AG10803 (cell line): ENCODE results near the gene CACNA1I.

Experiments used
- DNase-seq: peaks from one replicate; pipeline ENCODE4 v3.0.0; 2010; ENCODE audit warnings: low read depth
- H3K4me3 ChIP-seq: 2 replicates; pipeline ENCODE4 v1.5.1; 2011; ENCODE audit warnings: mild to moderate bottlenecking, low read length, control low read depth
- TF ChIP-seq, protein P1 (sequence below): conservative IDR thresholded peaks from 2 replicates; pipeline ENCODE4 v1.5.1; 2011; ENCODE audit warnings: mild to moderate bottlenecking, low read length, control low read depth, inconsistent platforms

The CACNA1I gene

DNA sequence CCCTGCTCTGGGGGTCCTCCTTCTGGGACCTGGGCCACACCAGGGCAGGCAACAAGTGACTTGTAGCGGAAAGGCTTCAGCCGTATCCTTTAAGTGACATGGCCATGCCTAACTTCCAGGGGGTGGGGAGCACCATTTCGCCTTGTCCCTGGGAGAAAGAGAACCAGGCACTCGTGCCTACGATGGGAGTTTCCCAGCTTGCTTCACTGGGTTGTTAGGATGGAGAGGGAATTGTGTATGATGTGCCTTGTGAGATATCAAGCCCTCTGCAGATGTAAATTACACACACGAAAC lies 151.4 kb downstream of the CACNA1I start:
- TF ChIP-seq, protein P1, sequence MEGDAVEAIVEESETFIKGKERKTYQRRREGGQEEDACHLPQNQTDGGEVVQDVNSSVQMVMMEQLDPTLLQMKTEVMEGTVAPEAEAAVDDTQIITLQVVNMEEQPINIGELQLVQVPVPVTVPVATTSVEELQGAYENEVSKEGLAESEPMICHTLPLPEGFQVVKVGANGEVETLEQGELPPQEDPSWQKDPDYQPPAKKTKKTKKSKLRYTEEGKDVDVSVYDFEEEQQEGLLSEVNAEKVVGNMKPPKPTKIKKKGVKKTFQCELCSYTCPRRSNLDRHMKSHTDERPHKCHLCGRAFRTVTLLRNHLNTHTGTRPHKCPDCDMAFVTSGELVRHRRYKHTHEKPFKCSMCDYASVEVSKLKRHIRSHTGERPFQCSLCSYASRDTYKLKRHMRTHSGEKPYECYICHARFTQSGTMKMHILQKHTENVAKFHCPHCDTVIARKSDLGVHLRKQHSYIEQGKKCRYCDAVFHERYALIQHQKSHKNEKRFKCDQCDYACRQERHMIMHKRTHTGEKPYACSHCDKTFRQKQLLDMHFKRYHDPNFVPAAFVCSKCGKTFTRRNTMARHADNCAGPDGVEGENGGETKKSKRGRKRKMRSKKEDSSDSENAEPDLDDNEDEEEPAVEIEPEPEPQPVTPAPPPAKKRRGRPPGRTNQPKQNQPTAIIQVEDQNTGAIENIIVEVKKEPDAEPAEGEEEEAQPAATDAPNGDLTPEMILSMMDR, result no peak
- no peak overlapping the region for H3K4me3 ChIP-seq
- DNase-seq, result no peak

DNA sequence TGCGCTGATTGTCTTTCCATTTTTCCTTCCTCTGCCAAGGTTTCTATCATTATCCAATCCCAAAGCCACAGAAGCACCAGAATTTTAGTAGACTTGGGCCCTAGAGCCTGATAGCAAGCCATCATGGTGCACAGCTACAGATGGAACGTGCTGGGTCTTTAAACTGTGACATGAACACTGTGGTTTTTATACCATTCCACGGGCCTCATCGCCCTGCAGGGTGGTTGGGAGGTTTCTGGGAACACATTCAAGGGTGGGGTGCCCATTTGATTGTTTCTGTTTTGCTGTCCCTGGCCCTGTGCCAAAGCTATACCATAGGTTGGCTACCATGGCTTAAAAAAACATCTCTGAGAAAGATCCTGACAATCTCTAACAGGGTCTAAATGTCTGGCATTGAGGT lies 151.9 kb downstream of the CACNA1I start:
- no peak overlapping the region for H3K4me3 ChIP-seq
- DNase-seq, result no peak
- TF ChIP-seq, protein P1, result no peak

DNA sequence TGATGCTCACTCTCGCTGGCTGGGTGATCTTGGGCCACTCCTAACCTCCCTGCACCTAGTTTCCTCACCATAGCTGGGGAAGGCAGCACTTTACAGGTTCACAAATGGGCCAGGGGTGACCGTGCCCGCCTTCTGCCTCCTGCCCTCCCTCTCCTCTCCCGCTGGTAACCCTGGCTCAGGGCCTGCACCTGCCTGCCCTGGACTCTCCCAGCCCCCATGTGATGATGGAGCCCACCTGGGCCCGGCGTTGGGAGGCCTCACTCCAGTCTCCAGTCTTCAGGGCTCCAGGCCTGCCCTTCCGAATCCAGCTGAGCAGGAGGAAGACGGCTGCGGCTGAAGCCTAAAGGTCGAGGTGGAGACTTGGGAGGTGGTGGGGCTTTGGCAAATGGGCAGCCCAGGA lies 152.9 kb downstream of the CACNA1I start:
- no peak for DNase-seq
- no peak overlapping the region for H3K4me3 ChIP-seq
- TF ChIP-seq, protein P1, result no peak

DNA sequence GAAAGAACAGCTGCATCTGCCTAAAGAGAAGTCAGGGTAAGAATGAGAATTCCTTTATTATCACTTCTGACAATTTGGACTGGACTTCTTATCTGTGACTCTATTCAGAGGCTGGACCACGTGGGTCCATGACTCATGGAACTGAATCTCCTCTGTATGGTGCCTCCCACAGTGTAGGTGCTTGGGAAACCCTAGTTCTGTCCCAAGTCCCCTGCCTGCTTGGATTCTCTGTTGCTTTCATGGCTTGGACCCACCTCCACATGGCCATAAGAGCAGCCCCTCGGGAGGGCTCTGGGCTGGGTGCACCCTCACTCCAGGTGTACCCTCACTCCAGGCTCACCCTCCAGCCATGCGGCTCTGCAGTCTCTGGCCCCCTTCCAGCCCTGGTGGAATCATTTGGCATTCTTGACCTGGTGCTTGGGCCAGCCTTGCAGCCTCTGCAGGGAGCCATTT lies 153.4 kb downstream of the CACNA1I start:
- H3K4me3 ChIP-seq, result no peak overlapping the region
- DNase-seq, result no peak
- TF ChIP-seq, protein P1, result no peak

DNA sequence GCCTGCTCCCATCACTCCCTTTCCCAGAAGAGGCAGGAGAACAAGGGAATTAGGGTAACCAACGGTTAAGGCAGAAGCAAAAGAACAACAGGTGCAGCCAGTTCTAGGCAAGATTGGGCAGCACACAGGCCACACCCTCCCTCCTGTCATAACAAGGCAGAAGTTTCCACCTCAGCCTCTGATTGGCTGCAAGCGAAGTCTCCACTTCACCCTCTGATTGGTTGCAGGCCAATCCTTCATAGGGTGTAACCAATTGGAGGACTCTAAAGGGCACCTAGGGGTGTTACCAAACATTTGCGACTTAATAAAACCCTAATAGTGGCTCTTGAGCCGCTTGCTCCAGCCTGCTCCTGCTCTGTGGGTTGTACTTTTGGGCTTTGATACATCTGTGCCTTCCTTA lies 153.8 kb downstream of the CACNA1I start:
- TF ChIP-seq, protein P1, result no peak
- H3K4me3 ChIP-seq, result no peak overlapping the region
- no peak for DNase-seq

DNA sequence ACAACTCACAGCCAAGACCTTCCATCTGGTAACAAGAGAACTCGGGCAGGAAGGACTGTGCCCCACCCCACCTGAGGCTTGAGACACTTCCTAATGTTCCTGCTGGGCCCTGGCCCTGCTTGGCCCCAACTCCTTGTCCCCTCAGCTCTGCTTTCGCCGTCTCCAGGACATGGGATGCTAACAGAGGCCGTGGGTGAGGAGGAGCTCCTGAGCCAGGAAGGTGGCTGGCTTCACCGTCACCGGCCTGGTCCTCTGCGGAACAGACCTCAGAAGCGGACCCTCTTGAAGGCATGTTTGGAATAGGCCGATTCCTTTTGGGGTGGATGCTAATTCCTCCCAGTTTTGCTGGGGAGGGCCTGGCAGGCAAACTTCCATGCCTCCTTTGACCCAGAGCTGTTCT lies 154.3 kb downstream of the CACNA1I start:
- TF ChIP-seq, protein P1, result no peak

DNA sequence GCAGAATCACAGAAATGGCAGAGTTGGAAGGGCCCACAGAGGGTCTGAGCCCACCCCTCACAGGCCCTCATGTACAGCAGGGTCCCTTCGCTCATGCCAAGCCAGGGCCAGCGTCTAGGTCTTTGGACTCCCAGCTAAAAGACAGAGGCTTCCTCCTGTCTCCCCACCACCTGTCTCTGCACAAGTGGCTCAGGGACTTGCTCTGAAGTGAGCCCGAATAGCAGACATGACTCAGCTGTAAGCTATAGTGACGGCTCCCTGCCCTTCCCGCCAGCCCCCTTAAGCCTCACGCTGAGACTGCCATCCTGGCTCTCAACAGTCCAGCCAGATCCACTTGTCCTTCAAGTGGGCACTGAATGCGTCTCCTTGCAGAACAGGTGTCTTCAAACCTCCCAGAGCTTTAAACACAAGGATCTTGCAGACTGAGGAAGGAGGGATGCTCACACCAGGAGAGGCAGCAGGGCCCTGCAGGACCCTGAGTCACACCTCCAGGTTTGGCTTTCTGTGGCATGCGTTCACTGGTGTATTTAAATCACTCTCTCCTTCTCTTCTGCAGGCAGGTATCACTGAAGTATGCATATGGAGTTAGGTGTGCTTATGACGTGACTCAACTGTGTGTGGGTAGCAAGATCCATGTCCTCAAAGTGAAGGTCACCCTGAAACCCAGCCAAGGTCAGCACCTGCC lies 154.9 kb downstream of the CACNA1I start:
- DNase-seq, result no peak
- TF ChIP-seq, protein P1, result no peak
- H3K4me3 ChIP-seq, result no peak overlapping the region

More for the DNA sequence above, 154.3 kb downstream of the CACNA1I start:
- DNase-seq, result no peak
- H3K4me3 ChIP-seq, result no peak overlapping the region
